NCI-H2081 (cell line): ENCODE data around the gene PILRA.
A peak's percentile ranks its signal among the peaks of the same experiment; 100 is the strongest.
"Not testable (repeated sequence)": the region's sequence is repeated elsewhere in the genome, so short reads cannot be mapped to it uniquely, and the experiment has no call there.

Experiments
- DNase-seq, 2 experiments: peaks; one replicate each; lab custom pipeline; 2025; lab: John Stamatoyannopoulos, UW

The PILRA gene

DNA sequence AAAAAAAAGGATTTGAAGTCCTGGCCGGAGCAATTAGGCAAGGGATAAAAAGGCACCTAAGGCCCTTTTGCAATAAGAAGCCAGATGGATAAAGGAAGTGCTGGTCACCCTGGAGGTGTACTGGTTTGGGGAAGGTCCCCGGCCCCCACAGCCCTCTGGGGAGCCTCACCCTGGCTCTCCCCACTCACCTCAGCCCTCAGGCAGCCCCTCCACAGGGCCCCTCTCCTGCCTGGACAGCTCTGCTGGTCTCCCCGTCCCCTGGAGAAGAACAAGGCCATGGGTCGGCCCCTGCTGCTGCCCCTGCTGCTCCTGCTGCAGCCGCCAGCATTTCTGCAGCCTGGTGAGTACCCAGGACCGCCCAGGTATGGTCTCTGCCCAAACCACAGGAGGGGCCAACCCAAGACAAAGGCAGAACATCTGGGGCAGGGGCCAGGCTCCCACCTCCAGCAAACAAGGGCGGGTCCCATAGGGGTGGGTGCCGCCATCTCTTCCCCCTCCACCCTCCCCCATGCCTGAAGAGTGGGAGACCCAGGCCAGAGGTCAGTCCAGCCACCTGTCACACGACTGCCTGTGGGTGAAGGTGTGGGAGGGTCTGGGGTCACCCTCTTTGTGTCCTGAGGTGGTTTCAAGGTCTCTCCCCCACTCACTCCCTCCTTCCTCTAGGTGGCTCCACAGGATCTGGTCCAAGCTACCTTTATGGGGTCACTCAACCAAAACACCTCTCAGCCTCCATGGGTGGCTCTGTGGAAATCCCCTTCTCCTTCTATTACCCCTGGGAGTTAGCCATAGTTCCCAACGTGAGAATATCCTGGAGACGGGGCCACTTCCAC lies 15.0 kb upstream of the PILRA start, which contains the start of gene PILRB:
PILRB (plus strand) TSS at position 91 of the 830 bp plus-strand sequence; CDS start at position 277, 186 bp downstream.
- DNase-seq: no peak

GRCh38 chr7:100358857-100359212 lies 14.5 kb upstream of the PILRA start:
- no peak for DNase-seq

DNA sequence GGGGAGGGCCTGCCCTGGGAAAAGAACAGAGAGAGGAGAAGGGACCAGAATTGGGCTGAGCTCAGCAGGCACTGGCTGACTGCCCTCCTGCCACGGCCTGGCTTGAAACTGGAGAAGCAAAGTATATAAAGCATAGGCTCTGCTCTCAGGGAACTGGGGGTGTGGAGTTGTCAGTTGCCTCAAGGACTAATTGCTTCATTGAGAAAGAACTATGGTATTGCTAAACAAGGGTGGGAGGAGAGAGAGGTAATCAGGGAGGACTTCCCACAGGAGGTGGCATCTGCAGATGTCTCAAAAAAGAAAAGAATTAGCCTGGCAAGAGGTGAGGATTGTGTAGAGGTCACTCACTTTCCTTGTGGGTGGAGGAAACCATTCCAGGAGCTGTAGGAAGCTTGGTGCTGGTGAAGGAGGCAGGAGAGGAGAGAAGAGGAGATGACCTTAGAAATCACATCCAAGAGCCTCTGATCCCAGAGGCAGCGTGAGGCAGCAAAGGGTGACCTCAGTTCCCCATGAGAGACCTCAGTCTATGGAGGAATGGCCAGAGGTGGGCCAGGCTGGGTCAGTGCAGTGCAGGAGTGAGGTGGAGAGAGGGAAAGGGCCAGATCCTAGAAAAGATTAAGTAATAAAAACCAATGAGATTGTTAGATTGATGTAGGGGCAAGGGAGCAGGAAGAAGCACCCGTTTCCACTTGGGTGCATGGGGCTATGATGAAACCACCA lies 13.0 kb upstream of the PILRA start:
- DNase-seq: no peak

DNA sequence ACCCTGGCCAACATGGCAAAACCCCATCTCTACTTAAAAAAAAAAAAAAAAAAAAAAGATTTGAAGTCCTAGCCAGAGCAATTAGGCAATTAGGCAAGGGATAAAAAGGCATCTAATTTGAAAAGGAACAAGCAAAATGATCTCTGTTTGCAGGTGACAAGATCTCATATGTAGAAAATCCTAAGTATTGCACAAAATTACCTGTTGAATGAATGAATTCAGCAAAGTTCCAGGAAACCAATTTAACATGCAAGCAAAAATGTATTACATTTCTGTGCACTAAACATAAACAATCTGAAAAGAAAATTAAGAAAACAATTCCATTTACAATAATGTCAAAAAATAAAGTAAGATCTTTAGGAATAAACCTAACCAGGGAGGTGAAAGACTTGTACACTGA lies 10.2 kb upstream of the PILRA start:
- no peak for DNase-seq

GRCh38 chr7:100363797-100364196 lies 9.5 kb upstream of the PILRA start:
- DNase-seq: not testable (repeated sequence)

DNA sequence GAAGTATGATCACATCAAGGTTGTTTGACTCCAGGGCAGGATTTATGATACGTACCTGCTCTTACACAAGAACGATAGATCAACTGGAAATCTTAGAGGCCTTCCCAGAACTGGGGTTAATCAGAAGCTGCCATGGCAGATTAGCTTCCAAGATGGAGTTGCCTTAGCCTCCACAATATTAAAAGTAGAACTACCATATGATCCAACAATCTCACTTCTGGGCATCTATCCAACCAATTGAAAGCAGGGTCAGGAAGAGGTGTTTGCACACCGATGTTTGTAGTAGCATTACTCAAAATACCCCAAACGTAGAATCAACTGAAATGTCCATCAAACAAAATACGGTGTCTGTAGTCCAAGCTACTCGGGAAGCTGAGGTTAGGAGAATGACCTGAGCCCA lies 8.8 kb upstream of the PILRA start:
- DNase-seq: peak in 1 of 2 experiments; percentile 27

DNA sequence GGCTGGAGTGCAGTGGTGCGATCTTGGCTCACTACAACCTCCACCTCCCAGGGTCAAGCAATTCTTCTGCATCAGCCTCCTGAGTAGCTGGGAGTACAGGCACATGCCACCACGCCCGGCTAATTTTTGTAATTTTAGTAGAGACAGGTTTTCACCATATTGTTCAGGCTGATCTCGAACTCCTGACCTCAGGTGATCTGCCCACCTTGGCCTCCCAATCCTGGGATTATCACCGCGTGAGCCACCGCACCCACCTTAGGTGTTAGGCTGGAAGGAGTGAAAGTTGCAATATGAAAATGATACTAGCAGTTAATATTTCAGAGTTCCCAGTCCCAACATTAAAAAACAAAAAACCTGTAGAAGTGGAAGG lies 7.3 kb upstream of the PILRA start:
- DNase-seq: not testable (repeated sequence)

- no peak for DNase-seq
These were observed 6.7 kb upstream of the PILRA start for GRCh38 chr7:100366411-100367250.

DNA sequence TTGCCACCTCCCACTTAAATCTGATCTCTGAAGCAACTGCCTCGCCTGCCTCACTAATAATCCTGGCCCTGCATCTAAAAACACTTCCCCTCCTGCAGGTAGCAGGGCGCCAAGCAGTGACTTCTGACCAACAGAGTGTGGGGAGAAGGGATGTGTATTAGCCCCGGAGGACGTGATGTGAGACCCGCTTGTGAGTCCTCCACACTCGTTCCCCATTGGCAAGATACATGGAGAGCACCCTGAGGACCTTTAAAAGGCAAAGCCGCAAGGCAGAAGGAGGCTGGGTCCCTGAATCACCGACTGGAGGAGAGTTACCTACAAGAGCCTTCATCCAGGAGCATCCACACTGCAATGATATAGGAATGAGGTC lies 6.1 kb upstream of the PILRA start:
- no peak for DNase-seq

- DNase-seq: peak in 1 of 2 experiments; percentile 25
These were observed 5.3 kb upstream of the PILRA start for GRCh38 chr7:100367676-100368613.

GRCh38 chr7:100369105-100369504 lies 4.2 kb upstream of the PILRA start:
- no peak for DNase-seq

DNA sequence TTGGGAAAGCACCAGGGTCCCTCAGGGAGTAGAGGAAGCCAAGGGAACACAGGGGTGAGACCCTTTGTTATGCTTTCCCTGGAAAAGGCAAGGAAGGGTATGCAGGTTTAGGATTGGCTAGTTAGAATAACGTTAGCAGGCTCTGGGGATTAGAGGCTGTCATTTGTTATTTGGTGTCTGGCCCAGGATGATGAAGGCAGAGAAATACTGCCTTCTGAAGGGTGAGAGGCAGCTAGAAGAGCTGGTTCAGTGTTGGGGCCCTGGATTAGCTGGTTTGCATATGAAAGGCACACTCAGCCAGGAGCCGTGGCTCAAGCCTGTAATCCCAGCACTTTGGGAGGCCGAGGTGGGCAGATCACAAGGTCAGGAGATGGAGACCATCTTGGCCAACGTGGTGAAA lies 3.0 kb upstream of the PILRA start:
- DNase-seq: no peak

DNA sequence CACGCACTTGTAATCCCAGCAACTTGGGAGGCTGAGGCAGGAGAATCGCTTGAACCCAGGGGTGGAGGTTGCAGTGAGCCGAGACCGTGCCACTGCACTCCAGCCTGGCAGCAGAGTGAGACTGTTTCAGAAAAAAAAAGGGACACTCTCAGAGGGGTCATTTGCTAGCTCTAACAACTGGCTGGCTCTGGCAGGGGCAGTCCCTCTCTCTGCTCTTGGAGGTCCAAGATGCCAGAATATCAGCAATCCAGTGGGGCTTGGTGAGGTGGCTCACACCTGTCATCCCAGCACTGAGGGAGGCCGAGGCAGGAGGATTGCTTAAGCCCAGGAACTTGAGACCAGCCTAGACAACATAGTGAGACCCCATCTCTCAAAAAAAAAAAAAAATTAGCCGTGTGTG lies 2.5 kb upstream of the PILRA start:
- DNase-seq: no peak

DNA sequence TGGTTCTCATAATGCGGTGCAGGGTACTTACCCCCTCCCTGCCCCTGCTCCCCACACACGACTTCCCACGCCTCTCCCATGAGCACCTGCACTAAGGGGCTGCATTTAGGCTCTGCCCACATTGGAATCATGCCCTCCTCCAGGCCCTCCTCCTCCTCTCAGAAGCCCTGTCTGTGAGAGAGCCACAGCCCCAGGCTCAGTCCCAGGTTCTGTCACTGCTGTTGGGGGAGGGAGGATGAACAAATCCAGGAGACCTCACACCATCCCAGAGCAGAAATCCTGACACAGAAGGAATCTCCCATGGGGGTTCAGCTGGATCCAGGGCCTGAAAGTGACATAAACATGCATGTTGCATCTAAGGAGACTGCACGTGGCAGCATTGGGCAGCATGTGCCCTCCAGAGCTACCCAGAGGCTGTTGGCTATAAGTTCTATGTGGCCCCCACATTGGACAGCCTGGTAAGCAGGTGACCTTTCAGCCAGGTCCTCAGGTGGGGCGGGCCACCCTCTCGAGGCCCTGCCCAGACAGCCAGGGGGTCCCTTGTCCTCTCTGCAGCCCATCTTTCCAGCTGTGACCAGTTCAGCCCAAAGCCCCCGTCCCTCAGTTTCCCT lies 1.6 kb upstream of the PILRA start:
- DNase-seq: no peak

GRCh38 chr7:100372256-100372655 lies 1.0 kb upstream of the PILRA start:
- DNase-seq: no peak

- DNase-seq: no peak
These were observed 593 bp upstream of the PILRA start for GRCh38 chr7:100372694-100373093.

DNA sequence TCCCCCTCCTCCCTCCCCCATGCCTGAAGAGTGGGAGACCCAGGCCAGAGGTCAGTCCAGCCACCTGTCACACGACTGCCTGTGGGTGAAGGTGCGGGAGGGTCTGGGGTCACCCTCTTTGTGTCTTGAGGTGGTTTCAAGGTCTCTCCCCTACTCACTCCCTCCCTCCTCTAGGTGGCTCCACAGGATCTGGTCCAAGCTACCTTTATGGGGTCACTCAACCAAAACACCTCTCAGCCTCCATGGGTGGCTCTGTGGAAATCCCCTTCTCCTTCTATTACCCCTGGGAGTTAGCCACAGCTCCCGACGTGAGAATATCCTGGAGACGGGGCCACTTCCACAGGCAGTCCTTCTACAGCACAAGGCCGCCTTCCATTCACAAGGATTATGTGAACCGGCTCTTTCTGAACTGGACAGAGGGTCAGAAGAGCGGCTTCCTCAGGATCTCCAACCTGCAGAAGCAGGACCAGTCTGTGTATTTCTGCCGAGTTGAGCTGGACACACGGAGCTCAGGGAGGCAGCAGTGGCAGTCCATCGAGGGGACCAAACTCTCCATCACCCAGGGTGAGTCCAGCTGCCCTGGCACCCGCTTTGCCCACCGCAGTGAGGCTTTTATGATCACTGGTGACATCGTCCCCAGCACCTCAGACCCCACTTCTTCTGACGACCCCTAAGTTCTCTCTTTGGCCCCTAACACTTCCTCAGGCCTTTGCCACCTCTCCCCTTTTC lies 747 bp downstream of the PILRA start:
- not testable (repeated sequence) for DNase-seq

GRCh38 chr7:100374601-100375000 lies 1.3 kb downstream of the PILRA start:
- no peak for DNase-seq

DNA sequence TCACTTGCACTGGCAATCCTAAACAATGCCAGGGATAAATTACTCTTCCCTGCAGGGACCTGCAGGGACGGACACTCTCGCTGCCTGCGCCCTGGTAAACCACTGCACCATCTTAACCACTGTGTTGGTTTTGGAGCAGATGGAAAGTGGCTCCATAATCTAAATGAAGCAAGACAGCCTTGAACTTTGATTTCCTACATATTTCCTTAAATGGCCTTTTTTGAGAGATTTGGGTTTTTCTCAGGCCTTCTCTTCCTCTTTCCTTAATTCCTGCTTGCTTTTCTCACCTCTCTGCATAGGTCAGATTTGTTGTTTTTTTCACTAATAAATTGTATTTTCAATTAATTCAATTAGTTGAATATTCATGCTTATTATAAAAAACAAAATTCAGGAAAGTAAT lies 2.8 kb downstream of the PILRA start:
- no peak for DNase-seq

- no peak for DNase-seq
These were observed 4.9 kb downstream of the PILRA start for GRCh38 chr7:100378114-100378755.
